HepG2 (cell line): Measurements from ENCODE around the gene HMCN1. TPM values are rescaled to one million over a fixed set of nuclear protein-coding genes. Genes with fewer than 3 reads are reported as not detected.

Experiments
- ATAC-seq: fragments of 200-7000 bp; cut with Tn5 transposase; 3 replicates; pipeline ENCODE4 v1.9.1; 2020; ENCODE audit warnings: mild to moderate bottlenecking, moderate library complexity
- BruUV-seq: library from RNA; stranded (reverse); fragments of 400-500 nt; replicated peaks from 2 replicates; lab custom pipeline; 2021; lab: Mats Ljungman, UMichigan
- CTCF ChIA-PET: fragments of 300-600 bp; formaldehyde crosslinking; extraction: SDS; loops from one replicate; lab custom pipeline; 2021; ENCODE audit warnings: low total read pairs, inconsistent platforms, low intra/inter-chr PET ratio; lab: Yijun Ruan, JAX
- POLR2A ChIA-PET: fragments of 350-600 bp; sonication (Branson Sonifier 250); formaldehyde crosslinking; loops from one replicate; lab custom pipeline; 2020; ENCODE audit warnings: antibody characterized with exemption, inconsistent platforms; lab: Yijun Ruan, JAX
- DNase-seq: peaks from one replicate; pipeline ENCODE4 v3.0.0-alpha.2; 2015; ENCODE audit warnings: low spot score
- FAIRE-seq: peaks from 3 replicates; lab custom pipeline; 2011; peaks lifted over from hg19 to GRCh38; lab: Jason Lieb, UNC
- H2AFZ ChIP-seq: one replicate; pipeline ENCODE4 v1.6.1; 2011; ENCODE audit warnings: low read length, inconsistent platforms
- H3K27ac ChIP-seq: fragments of 300-600 bp; 3 replicates; pipeline ENCODE4 v1.8.0; 2011; ENCODE audit warnings: mixed run types, mild to moderate bottlenecking, mixed read lengths, low read length, inconsistent platforms; ENCODE audit not compliant: insufficient read depth; ENCODE audit errors: extremely low read length
- H3K27me3 ChIP-seq, 2 experiments: fragments of 200-600 bp in 1 of 2; 2 replicates in 1 of 2; 3 replicates in 1 of 2; pipeline versions ENCODE4 v1.6.0 to v1.8.0; 2011; ENCODE audit warnings: low read length in 2 of 2, mild to moderate bottlenecking in 2 of 2, moderate library complexity in 2 of 2, inconsistent platforms in 1 of 2; ENCODE audit not compliant: insufficient read depth in 2 of 2, control insufficient read depth in 1 of 2
- H3K36me3 ChIP-seq, 2 experiments: fragments of 200-600 bp in 1 of 2; replicated peaks in 1 of 2; 2 replicates in 1 of 2; 3 replicates in 1 of 2; pipeline versions ENCODE4 v1.5.1 to v1.8.0; 2011; ENCODE audit warnings: low read length in 2 of 2, inconsistent platforms in 1 of 2; ENCODE audit not compliant: insufficient read depth in 2 of 2, control insufficient read depth in 1 of 2
- H3K4me1 ChIP-seq: 2 replicates; pipeline ENCODE4 v1.5.1; 2012; ENCODE audit warnings: low read length, inconsistent platforms; ENCODE audit not compliant: insufficient read depth
- H3K4me2 ChIP-seq: 2 replicates; pipeline ENCODE4 v1.6.0; 2011; ENCODE audit warnings: low read depth, low read length, inconsistent platforms
- H3K4me3 ChIP-seq, 3 experiments: fragments of 200-600 bp in 1 of 3; sonication (generic), shearing (Covaris generic) in 1 of 3; replicated peaks in 1 of 3; 2 replicates each; pipeline ENCODE4 v1.5.1; 2011 to 2016; ENCODE audit warnings: low read length in 3 of 3, inconsistent platforms in 2 of 3, low read depth in 2 of 3, mild to moderate bottlenecking in 2 of 3, control low read depth in 1 of 3, mixed read lengths in 1 of 3; ENCODE audit not compliant: insufficient read depth in 1 of 3
- H3K79me2 ChIP-seq: one replicate; pipeline ENCODE4 v1.6.1; 2011; ENCODE audit warnings: low read length, inconsistent platforms; ENCODE audit not compliant: insufficient read depth
- H3K9ac ChIP-seq: 2 replicates; pipeline ENCODE4 v1.6.0; 2011; ENCODE audit warnings: mild to moderate bottlenecking, low read depth, low read length, inconsistent platforms; ENCODE audit not compliant: insufficient read depth
- H3K9me3 ChIP-seq: 2 replicates; pipeline ENCODE4 v1.5.1; 2012; ENCODE audit warnings: mild to moderate bottlenecking, low read length
- H4K20me1 ChIP-seq: 2 replicates; pipeline ENCODE4 v1.6.0; 2011; ENCODE audit warnings: inconsistent platforms, mild to moderate bottlenecking, low read length, moderate library complexity; ENCODE audit not compliant: insufficient read depth
- CEBPB ChIP-seq: IDR thresholded peaks from 2 replicates; pipeline ENCODE4 v1.6.1; 2011; ENCODE audit warnings: low read depth, low read length, improper control_type of control experiment, borderline replicate concordance
- E2F2 ChIP-seq: sonication (generic); formaldehyde crosslinking; IDR thresholded peaks from 2 replicates; pipeline ENCODE4 v1.4.0; 2020; ENCODE audit warnings: missing genetic modification reagents, borderline replicate concordance
- FOSL1 ChIP-seq: sonication (generic); formaldehyde crosslinking; IDR thresholded peaks from 2 replicates; pipeline ENCODE4 v1.9.0; 2021; ENCODE audit warnings: missing genetic modification reagents, borderline replicate concordance
- HOXD1 ChIP-seq: sonication (generic); formaldehyde crosslinking; IDR thresholded peaks from 2 replicates; pipeline ENCODE4 v1.5.0; 2020; ENCODE audit warnings: missing genetic modification reagents
- IRX3 ChIP-seq: sonication (generic); formaldehyde crosslinking; IDR thresholded peaks from 2 replicates; pipeline ENCODE4 v1.8.1; 2023; ENCODE audit warnings: mild to moderate bottlenecking, low read depth, missing genetic modification reagents, borderline replicate concordance
- NBN ChIP-seq: fragments of 450-650 bp; conservative IDR thresholded peaks from 2 replicates; pipeline ENCODE4 v1.6.1; 2017
- NFKBIZ ChIP-seq: IDR thresholded peaks from 2 replicates; pipeline ENCODE4 v1.6.1; 2018; ENCODE audit warnings: missing genetic modification reagents, missing compliant biosample characterization
- NKX3-1 ChIP-seq: sonication (generic); formaldehyde crosslinking; IDR thresholded peaks from 2 replicates; pipeline ENCODE4 v1.5.0; 2020; ENCODE audit warnings: missing genetic modification reagents
- PPARG ChIP-seq: conservative IDR thresholded peaks from 2 replicates; pipeline ENCODE4 v1.6.1; 2016; ENCODE audit warnings: missing biosample characterization, missing genetic modification reagents
- REXO4 ChIP-seq: sonication (generic); formaldehyde crosslinking; IDR thresholded peaks from 2 replicates; pipeline ENCODE4 v1.8.0; 2022; ENCODE audit warnings: missing genetic modification reagents, mild to moderate bottlenecking, borderline replicate concordance
- SALL2 ChIP-seq: sonication (generic); formaldehyde crosslinking; IDR thresholded peaks from 2 replicates; pipeline ENCODE4 v1.8.1; 2023; ENCODE audit warnings: mild to moderate bottlenecking, missing genetic modification reagents, inconsistent platforms
- SPEN ChIP-seq: sonication (generic); formaldehyde crosslinking; IDR thresholded peaks from 2 replicates; pipeline ENCODE4 v1.5.1; 2020; ENCODE audit warnings: low read depth, mild to moderate bottlenecking, missing genetic modification reagents
- ZEB1 ChIP-seq: IDR thresholded peaks from 2 replicates; pipeline ENCODE4 v1.6.1; 2012; ENCODE audit warnings: mild to moderate bottlenecking, low read depth, inconsistent platforms; ENCODE audit not compliant: insufficient replicate concordance
- ZKSCAN8 ChIP-seq: IDR thresholded peaks from 2 replicates; pipeline ENCODE4 v1.6.1; 2016; ENCODE audit warnings: borderline replicate concordance, missing genetic modification reagents, missing compliant biosample characterization
- ZNF431 ChIP-seq: sonication (generic); formaldehyde crosslinking; IDR thresholded peaks from 2 replicates; pipeline ENCODE4 v1.9.0; 2022; ENCODE audit warnings: missing genetic modification reagents, low read depth, mild to moderate bottlenecking, borderline replicate concordance
- ZNF44 ChIP-seq: sonication (generic); formaldehyde crosslinking; IDR thresholded peaks from 2 replicates; pipeline ENCODE4 v1.5.1; 2020; ENCODE audit warnings: mild to moderate bottlenecking, missing genetic modification reagents
- ZNF451 ChIP-seq: sonication (generic); formaldehyde crosslinking; IDR thresholded peaks from 2 replicates; pipeline ENCODE4 v1.5.0; 2020; ENCODE audit warnings: mild to moderate bottlenecking, missing genetic modification reagents
- ZNF546 ChIP-seq: sonication (generic); formaldehyde crosslinking; conservative IDR thresholded peaks from 2 replicates; pipeline ENCODE4 v1.8.1; 2023; ENCODE audit warnings: mild to moderate bottlenecking, missing genetic modification reagents
- ZNF672 ChIP-seq: sonication (generic); formaldehyde crosslinking; IDR thresholded peaks from 2 replicates; pipeline ENCODE4 v1.8.1; 2022; ENCODE audit warnings: missing genetic modification reagents
- WGBS: methylation state at CpG from one replicate; pipeline ENCODE4 v1.1.6; 2017; ENCODE audit warnings: low lambda C conversion rate; 5-methylcytosine and 5-hydroxymethylcytosine counted together
- in situ Hi-C: cut with HindIII; loops from 2 replicates; pipeline ENCODE4 v1.10.0; 2017; ENCODE audit warnings: low pct_unique_long_range_greater_than_20kb; ENCODE audit not compliant: extremely low pct_ligation_motif_present
- intact Hi-C: fragments of 100-400 bp; cut with micrococcal nuclease; formaldehyde crosslinking; loops from one replicate; pipeline ENCODE4 v1.10.0; 2022; ENCODE audit not compliant: unreplicated experiment
- polyA plus RNA-seq, 8 experiments: library from polyadenylated mRNA; depleted of rRNA in 3 of 8; stranded (reverse) in 7 of 8; unstranded in 1 of 8; fragments of >200 nt; fragmentation: Illumina TruSeq in 4 of 8; extraction: Trizol in 4 of 8; gene quantifications; 2 replicates each; pipeline versions ENCODE4 v1.2.1 to v1.2.3, GENCODE V29; 2011 to 2016; ENCODE audit warnings: low read depth in 4 of 8, missing spikeins in 1 of 8, mixed read lengths in 1 of 8; ENCODE audit not compliant: insufficient read depth in 1 of 8
- total RNA-seq, 5 experiments: library from RNA; depleted of rRNA; stranded (reverse); fragments of >200 nt; fragmentation: Illumina TruSeq; extraction: Trizol; gene quantifications; 2 replicates each; pipeline ENCODE4 v1.2.3, GENCODE V29; 2016; ENCODE audit warnings: low read depth in 1 of 5
- TF ChIP-seq, protein P1 (sequence below): fragments of 450-650 bp; IDR thresholded peaks from 2 replicates; pipeline ENCODE4 v1.6.1; 2016

HMCN1 gene
- total and polyA plus RNA-seq, 2 of the 13 experiments (the other 11 are each of a cell fraction or from before 2014, with no cell fraction given), result 0.03 TPM; not detected in 1

GRCh38 chr1:186089940-186090339, 355.7 kb downstream of the HMCN1 start:
- Histone ChIP-seq H3K79me2 (no peaks in the 10 kb centered on the region), H3K4me2 (no peak overlapping the region), H3K4me1 (no peaks in the 10 kb centered on the region), H3K27ac (no peak overlapping the region), H3K36me3 (no peaks in the 10 kb centered on the region), H4K20me1 (no peaks in the 10 kb centered on the region), H3K9me3 (no peaks in the 10 kb centered on the region), H3K27me3 (no peaks in the 10 kb centered on the region), H3K9ac (no peak overlapping the region), H3K4me3 (no peak overlapping the region), H2AFZ (no peak overlapping the region)
- DNase-seq (no peak), ATAC-seq (no peak), FAIRE-seq (no peak)
- POLR2A ChIA-PET, result no interaction called here
- intact Hi-C loops (no loop called here), in situ Hi-C loops (no loop called here)
- CTCF ChIA-PET, result no interaction called here
- 3% methylated on average over 4 of the region's 4 CpGs for WGBS
- TF ChIP-seq CEBPB (peak; percentile 51; the same call in 1 of the 2 replicates), SPEN (CRISPR knock-in tag) (no peak), SALL2 (CRISPR knock-in tag) (no peak)
- no TSS peak for BruUV-seq

DNA sequence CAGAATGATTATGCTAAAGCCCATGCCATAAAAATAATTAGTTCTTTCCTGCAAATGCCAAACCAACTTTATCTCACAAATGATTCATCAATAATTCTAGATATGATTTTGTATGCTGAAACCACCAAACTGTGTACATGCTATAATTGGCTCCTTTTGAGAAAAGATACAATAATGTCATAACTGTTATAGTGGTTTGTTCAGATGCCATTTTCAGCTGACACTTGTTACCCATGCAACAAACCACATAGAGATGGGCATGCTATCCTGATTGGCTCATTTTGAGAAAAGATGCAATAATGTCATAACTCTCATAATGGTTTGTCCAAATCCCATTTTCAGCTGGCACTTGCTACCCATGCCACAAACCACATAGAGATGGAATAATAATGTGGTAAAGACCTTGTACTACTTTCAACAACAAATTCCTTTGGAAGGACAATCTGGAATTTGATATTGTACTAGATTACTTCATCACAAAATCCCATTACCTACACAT, 357.1 kb downstream of the HMCN1 start:
- no peak for ATAC-seq
- Histone ChIP-seq H2AFZ (no peak overlapping the region), H4K20me1 (no peaks in the 10 kb centered on the region), H3K9ac (no peak overlapping the region), H3K79me2 (no peaks in the 10 kb centered on the region), H3K4me3 (no peak overlapping the region), H3K4me1 (no peaks in the 10 kb centered on the region), H3K27me3 (no peaks in the 10 kb centered on the region), H3K9me3 (no peaks in the 10 kb centered on the region), H3K36me3 (no peaks in the 10 kb centered on the region), H3K4me2 (no peak overlapping the region), H3K27ac (no peak overlapping the region)
- intact Hi-C loops, result no loop called here
- CTCF ChIA-PET, result no interaction called here
- FAIRE-seq, result no peak
- BruUV-seq, result no TSS peak
- POLR2A ChIA-PET, result no interaction called here
- in situ Hi-C loops, result no loop called here
- no peak for DNase-seq
- no peak for TF ChIP-seq ZKSCAN8
- TF ChIP-seq PPARG (CRISPR knock-in tag), result no peak
- TF ChIP-seq HOXD1 (CRISPR knock-in tag), result no peak
- no peak for TF ChIP-seq IRX3 (CRISPR knock-in tag)
- no peak for TF ChIP-seq ZNF44
- no peak for TF ChIP-seq NKX3-1 (CRISPR knock-in tag)
- no peak for TF ChIP-seq E2F2 (CRISPR knock-in tag)
- no peak for TF ChIP-seq FOSL1
- no peak for TF ChIP-seq ZNF546 (CRISPR knock-in tag)
- TF ChIP-seq NBN, result no peak
- TF ChIP-seq ZNF672 (CRISPR knock-in tag), result no peak
- TF ChIP-seq NFKBIZ (CRISPR knock-in tag), result no peak
- no peak for TF ChIP-seq ZNF451 (CRISPR knock-in tag)
- no peak for TF ChIP-seq ZEB1
- TF ChIP-seq ZNF431, result no peak
- no peak for TF ChIP-seq REXO4
- TF ChIP-seq, protein P1, sequence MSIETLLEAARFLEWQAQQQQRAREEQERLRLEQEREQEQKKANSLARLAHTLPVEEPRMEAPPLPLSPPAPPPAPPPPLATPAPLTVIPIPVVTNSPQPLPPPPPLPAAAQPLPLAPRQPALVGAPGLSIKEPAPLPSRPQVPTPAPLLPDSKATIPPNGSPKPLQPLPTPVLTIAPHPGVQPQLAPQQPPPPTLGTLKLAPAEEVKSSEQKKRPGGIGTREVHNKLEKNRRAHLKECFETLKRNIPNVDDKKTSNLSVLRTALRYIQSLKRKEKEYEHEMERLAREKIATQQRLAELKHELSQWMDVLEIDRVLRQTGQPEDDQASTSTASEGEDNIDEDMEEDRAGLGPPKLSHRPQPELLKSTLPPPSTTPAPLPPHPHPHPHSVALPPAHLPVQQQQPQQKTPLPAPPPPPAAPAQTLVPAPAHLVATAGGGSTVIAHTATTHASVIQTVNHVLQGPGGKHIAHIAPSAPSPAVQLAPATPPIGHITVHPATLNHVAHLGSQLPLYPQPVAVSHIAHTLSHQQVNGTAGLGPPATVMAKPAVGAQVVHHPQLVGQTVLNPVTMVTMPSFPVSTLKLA, result no peak
